ENCODE measurements around the gene PDGFA. TPM values are rescaled to one million over a fixed set of nuclear protein-coding genes. Genes with fewer than 3 reads are reported as not detected.
A peak's percentile ranks its signal among the peaks of the same experiment; 100 is the strongest.

The PDGFA gene
- total RNA-seq, 4 donors from 2014 or later, result 10.8 to 31.7 (median 26.0) TPM

DNA sequence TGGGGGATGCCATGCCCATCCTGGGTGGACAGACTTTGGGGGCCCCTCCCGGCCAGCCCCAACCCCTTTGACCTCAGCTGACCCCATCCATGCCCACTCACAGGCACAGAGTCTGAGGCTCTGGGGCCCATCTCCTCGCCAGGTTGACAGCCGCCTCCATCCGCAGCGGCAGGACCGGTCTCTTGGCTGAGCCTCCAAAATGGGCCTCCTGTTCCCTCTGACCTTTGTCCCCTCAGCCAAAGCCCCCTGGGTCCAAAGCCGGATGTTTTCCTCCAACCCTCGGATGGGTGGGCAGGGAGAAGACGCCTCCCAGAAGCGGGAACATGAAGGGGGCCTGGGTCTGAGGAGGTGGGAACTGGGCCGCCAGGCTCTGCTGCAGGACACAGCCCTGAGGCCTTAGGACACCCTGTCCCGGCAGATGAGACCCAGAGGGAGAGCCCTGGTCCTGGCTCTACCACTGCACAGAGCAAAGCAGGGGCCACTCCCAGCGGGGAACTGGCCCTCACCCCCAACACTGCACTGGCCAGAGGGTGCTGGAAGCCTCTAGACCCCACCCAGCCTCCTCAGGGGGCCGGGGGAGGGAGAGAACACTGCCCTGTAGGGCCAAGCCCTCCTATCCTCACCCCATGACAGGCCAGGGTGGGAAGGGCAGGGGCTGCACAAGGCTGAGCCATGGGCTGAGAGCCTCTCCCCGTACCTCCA is 12.6 kb downstream of the PDGFA start:
- peaks cover 8 to 22% of the 10 kb centered on the region in 2 donors for H3K4me1 ChIP-seq
- no peaks in the 10 kb centered on the region for H3K9me3 ChIP-seq
- no peak overlapping the region for H3K4me3 ChIP-seq
- ATAC-seq (no peak), DNase-seq (peak in 1 of 2 donors; percentile 9)
- no peaks in the 10 kb centered on the region for H3K27me3 ChIP-seq
- H3K36me3 ChIP-seq, result peaks cover 0 to 17% of the 10 kb centered on the region in 2 donors
- no peak for TF ChIP-seq POLR2A (IDR thresholded peaks at IDR 0.05)
- TF ChIP-seq, protein P1, sequence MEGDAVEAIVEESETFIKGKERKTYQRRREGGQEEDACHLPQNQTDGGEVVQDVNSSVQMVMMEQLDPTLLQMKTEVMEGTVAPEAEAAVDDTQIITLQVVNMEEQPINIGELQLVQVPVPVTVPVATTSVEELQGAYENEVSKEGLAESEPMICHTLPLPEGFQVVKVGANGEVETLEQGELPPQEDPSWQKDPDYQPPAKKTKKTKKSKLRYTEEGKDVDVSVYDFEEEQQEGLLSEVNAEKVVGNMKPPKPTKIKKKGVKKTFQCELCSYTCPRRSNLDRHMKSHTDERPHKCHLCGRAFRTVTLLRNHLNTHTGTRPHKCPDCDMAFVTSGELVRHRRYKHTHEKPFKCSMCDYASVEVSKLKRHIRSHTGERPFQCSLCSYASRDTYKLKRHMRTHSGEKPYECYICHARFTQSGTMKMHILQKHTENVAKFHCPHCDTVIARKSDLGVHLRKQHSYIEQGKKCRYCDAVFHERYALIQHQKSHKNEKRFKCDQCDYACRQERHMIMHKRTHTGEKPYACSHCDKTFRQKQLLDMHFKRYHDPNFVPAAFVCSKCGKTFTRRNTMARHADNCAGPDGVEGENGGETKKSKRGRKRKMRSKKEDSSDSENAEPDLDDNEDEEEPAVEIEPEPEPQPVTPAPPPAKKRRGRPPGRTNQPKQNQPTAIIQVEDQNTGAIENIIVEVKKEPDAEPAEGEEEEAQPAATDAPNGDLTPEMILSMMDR (IDR thresholded peaks at IDR 0.05 in 4 of 5, conservative IDR thresholded peaks at IDR 0.05 in 1 of 5), result no peak
- in situ Hi-C loops (cut with MboI; ENCODE audit: low sequenced_read_pairs in 4 of 4), result no loop called here
- intact Hi-C loops (cut with DNase I; ENCODE audit: low total_unique reads), result no loop called here
- H3K27ac ChIP-seq, result peak overlapping the region in 1 of 4 donors; percentile 9

DNA sequence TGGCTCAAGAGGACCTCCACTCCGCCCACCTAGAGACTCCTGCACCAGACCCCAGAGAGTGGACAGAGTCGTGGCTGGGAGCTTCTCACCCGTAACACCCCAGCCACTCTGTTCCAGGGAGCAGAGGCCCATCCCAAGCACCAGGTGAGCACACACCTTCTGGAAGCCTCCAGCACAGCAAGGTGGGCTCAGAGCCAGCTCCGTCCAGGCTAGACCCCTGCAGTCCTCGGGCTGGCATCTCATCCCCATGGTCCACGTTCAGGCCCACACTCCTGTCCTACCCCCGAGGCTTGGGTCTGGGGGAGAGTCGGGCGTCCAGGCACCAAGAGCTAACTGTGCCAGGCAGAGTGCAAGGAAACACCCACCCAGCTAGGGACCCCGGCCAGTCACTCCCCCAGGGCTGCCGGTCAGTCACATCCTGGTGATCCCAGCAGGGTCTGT is 13.2 kb downstream of the PDGFA start:
- peaks cover 0 to 19% of the 10 kb centered on the region in 2 donors for H3K36me3 ChIP-seq
- peak in 1 of 2 donors; percentile 10 for DNase-seq
- H3K4me3 ChIP-seq, result no peak overlapping the region
- in situ Hi-C loops (cut with MboI; ENCODE audit: low sequenced_read_pairs in 4 of 4) (no loop called here), intact Hi-C loops (cut with DNase I; ENCODE audit: low total_unique reads) (no loop called here)
- ATAC-seq, result no peak
- H3K27ac ChIP-seq, result peak overlapping the region in 1 of 4 donors; percentile 9
- no peaks in the 10 kb centered on the region for H3K27me3 ChIP-seq
- TF ChIP-seq, protein P1 (IDR thresholded peaks at IDR 0.05 in 4 of 5, conservative IDR thresholded peaks at IDR 0.05 in 1 of 5), result no peak
- TF ChIP-seq POLR2A (IDR thresholded peaks at IDR 0.05), result no peak
- peaks cover 8 to 21% of the 10 kb centered on the region in 2 donors for H3K4me1 ChIP-seq
- H3K9me3 ChIP-seq, result no peaks in the 10 kb centered on the region

DNA sequence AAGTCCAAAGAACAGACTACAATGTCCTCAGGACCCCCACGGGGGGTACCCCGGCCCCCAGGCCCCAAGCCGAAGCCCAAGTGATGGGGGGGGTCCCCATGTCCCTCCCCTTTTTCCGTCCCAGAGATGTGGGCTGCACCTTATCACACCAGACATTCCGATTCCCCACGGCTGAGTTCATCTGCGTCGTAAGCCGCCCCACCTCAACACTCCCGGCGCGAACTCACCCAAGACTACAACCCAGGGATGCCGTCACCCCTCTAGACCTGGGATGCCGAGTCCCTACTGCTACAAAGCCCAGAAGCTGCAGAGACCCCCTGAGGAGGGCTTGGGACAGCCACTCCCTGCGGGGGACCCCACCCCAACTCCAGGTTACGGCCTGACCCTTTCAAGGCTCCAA is 14.5 kb downstream of the PDGFA start:
- peak in 1 of 2 donors; percentile 6 for DNase-seq
- intact Hi-C loops (cut with DNase I; ENCODE audit: low total_unique reads) (no loop called here), in situ Hi-C loops (cut with MboI; ENCODE audit: low sequenced_read_pairs in 4 of 4) (no loop called here)
- H3K4me1 ChIP-seq, result peaks cover 8 to 21% of the 10 kb centered on the region in 2 donors
- peak overlapping the region in 2 of 4 donors; percentile 54 to 56 for H3K27ac ChIP-seq
- peaks cover 0 to 30% of the 10 kb centered on the region in 2 donors for H3K36me3 ChIP-seq
- TF ChIP-seq, protein P1 (IDR thresholded peaks at IDR 0.05 in 4 of 5, conservative IDR thresholded peaks at IDR 0.05 in 1 of 5), result no peak
- no peak for TF ChIP-seq POLR2A (IDR thresholded peaks at IDR 0.05)
- H3K4me3 ChIP-seq, result no peak overlapping the region
- no peaks in the 10 kb centered on the region for H3K27me3 ChIP-seq
- H3K9me3 ChIP-seq, result no peaks in the 10 kb centered on the region
- ATAC-seq, result no peak

DNA sequence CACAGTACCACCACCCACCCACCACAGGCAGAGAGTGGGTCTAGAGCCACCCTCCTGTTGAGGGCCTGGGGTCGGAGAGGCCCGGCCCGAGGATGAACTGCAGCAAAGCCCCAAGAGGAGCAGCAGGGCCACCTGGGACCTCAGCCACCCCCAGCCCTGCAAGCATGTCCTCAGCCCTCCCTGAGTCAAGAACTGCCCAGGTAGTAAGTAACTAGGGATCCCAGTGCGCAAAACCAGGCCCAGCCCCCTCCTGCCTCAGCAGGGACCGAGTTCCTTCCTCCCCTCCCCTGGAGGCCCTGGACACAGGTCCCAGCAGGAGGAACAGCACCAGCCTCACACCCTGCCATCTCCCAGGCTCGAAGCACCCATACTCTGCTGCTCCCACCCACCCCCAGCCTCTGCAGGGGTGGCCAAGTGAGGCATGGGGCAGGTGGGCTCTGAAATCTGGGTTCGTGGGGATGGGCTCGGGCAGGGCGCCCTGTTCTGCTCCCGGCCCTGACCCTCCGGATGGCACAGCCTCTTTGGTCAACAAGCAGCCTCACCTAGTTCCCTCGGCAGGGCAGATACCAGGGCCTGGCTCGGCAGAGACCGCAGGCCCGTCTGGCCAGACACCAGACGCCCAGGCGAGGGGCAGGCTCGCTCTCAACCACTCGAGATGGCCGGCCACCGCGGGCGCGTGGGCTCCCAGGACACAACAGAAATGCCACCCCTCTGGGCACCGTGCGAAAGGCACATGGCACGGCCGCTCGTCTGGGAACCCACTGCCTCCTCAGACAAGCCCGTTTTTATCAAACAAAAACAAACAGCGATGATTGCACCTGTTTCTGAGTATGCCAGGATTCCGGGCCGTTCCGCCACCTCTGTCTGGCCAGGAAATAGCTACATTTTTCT is 15.2 kb downstream of the PDGFA start:
- intact Hi-C loops (cut with DNase I; ENCODE audit: low total_unique reads), result no loop called here
- DNase-seq, result peak in 1 of 2 donors; percentile 11
- no peak for ATAC-seq
- H3K27me3 ChIP-seq, result no peaks in the 10 kb centered on the region
- H3K36me3 ChIP-seq, result peaks cover 0 to 30% of the 10 kb centered on the region in 2 donors
- peaks cover 8 to 21% of the 10 kb centered on the region in 2 donors for H3K4me1 ChIP-seq
- TF ChIP-seq, protein P1 (IDR thresholded peaks at IDR 0.05 in 4 of 5, conservative IDR thresholded peaks at IDR 0.05 in 1 of 5), result no peak
- TF ChIP-seq POLR2A (IDR thresholded peaks at IDR 0.05), result no peak
- H3K27ac ChIP-seq, result peak overlapping the region in 3 of 4 donors; percentile 18 to 56 (median 54)
- H3K4me3 ChIP-seq, result no peak overlapping the region
- in situ Hi-C loops (cut with MboI; ENCODE audit: low sequenced_read_pairs in 4 of 4), result no loop called here
- H3K9me3 ChIP-seq, result no peaks in the 10 kb centered on the region
